Measurements from ENCODE around the gene PTMA.
"Not testable (repeated sequence)": the region's sequence is repeated elsewhere in the genome, so short reads cannot be mapped to it uniquely, and the experiment has no call there.

PTMA gene

GRCh38 chr2:231716666-231717280, 8.4 kb downstream of the PTMA start:
- DNase-seq (ENCODE audit: low read depth in 2 of 2), result no peak

GRCh38 chr2:231717281-231718171, 9.2 kb downstream of the PTMA start:
- DNase-seq (ENCODE audit: low read depth in 2 of 2), result no peak

GRCh38 chr2:231718799-231719198, 10.5 kb downstream of the PTMA start:
- no peak for DNase-seq (ENCODE audit: low read depth in 2 of 2)

- no peak for DNase-seq (ENCODE audit: low read depth in 2 of 2)
Observed at GRCh38 chr2:231720292-231720986, 12.1 kb downstream of the PTMA start.

- DNase-seq (ENCODE audit: low read depth in 2 of 2), result no peak
Observed at GRCh38 chr2:231720987-231721966, 13.0 kb downstream of the PTMA start.

GRCh38 chr2:231722721-231723307, 14.5 kb downstream of the PTMA start:
- no peak for DNase-seq (ENCODE audit: low read depth in 2 of 2)

GRCh38 chr2:231725476-231725875, 17.2 kb downstream of the PTMA start:
- DNase-seq (ENCODE audit: low read depth in 2 of 2), result no peak

- no peak for DNase-seq (ENCODE audit: low read depth in 2 of 2)
Observed at GRCh38 chr2:231726276-231726675, 18.0 kb downstream of the PTMA start.

GRCh38 chr2:231727621-231728020, 19.3 kb downstream of the PTMA start:
- DNase-seq (ENCODE audit: low read depth in 2 of 2), result no peak

- DNase-seq (ENCODE audit: low read depth in 2 of 2), result no peak
Observed at GRCh38 chr2:231732604-231733003, 24.3 kb downstream of the PTMA start.

GRCh38 chr2:231737761-231738160, 29.4 kb downstream of the PTMA start:
- DNase-seq (ENCODE audit: low read depth in 2 of 2), result no peak

GRCh38 chr2:231743376-231744116, 35.2 kb downstream of the PTMA start:
- DNase-seq (ENCODE audit: low read depth in 2 of 2), result no peak

- no peak for DNase-seq (ENCODE audit: low read depth in 2 of 2)
Observed at GRCh38 chr2:231745303-231746038, 37.1 kb downstream of the PTMA start.

GRCh38 chr2:231748153-231748896, 40.0 kb downstream of the PTMA start:
- not testable (repeated sequence) for DNase-seq (ENCODE audit: low read depth in 2 of 2)

GRCh38 chr2:231749016-231749415, 40.7 kb downstream of the PTMA start:
- not testable (repeated sequence) for DNase-seq (ENCODE audit: low read depth in 2 of 2)

- no peak for DNase-seq (ENCODE audit: low read depth in 2 of 2)
Observed at GRCh38 chr2:231751042-231751815, 42.9 kb downstream of the PTMA start.

- DNase-seq (ENCODE audit: low read depth in 2 of 2), result no peak
Observed at GRCh38 chr2:231752061-231752460, 43.7 kb downstream of the PTMA start.

GRCh38 chr2:231761735-231762134, 53.4 kb downstream of the PTMA start:
- DNase-seq (ENCODE audit: low read depth in 2 of 2), result no peak
